ENCODE results near the gene DNAJC3.

DNA sequence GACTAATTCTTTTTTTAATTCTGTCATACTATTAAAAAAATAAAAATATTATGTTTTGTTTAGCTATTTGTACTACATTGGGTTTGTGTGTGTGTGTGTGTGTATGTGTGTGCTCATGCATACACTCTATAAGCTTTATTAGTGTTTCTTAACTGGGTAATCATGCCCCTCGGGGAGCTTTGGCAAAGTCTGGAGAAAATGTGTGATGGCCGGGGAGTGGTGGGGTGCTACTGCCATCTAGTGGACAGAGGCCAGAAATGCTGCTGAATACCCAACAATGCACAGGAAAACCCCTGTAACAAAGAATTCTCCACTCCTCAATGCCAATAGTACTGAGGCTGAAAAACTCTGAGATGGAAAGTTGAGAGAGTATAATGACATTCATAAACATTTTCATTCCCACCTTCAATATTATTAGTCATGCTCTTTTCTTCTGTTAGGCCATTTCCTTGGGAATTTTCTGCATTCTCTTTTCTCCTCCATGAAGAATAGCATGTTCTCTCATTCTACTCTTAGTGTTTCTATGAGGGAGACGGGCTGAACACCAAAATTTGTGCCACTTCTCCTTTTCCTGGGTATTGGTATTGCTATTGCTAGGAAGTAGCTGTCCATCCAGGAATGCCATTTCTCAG lies 157.3 kb downstream of the DNAJC3 start:
- TF ChIP-seq, protein P1, sequence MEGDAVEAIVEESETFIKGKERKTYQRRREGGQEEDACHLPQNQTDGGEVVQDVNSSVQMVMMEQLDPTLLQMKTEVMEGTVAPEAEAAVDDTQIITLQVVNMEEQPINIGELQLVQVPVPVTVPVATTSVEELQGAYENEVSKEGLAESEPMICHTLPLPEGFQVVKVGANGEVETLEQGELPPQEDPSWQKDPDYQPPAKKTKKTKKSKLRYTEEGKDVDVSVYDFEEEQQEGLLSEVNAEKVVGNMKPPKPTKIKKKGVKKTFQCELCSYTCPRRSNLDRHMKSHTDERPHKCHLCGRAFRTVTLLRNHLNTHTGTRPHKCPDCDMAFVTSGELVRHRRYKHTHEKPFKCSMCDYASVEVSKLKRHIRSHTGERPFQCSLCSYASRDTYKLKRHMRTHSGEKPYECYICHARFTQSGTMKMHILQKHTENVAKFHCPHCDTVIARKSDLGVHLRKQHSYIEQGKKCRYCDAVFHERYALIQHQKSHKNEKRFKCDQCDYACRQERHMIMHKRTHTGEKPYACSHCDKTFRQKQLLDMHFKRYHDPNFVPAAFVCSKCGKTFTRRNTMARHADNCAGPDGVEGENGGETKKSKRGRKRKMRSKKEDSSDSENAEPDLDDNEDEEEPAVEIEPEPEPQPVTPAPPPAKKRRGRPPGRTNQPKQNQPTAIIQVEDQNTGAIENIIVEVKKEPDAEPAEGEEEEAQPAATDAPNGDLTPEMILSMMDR (IDR thresholded peaks at IDR 0.05), result peak in 1 of 3 donors; percentile 68
- TF ChIP-seq POLR2A (IDR thresholded peaks at IDR 0.05), result no peak

Measured in lower leg skin (tissue), 3 donors.